Measurements from ENCODE around the gene TRIM25.
A peak's percentile ranks its signal among the peaks of the same experiment; 100 is the strongest.

TRIM25 gene

GRCh38 chr17:56913867-56914580, at the start of gene TRIM25:
Gene TRIM25 (minus strand): TSS chr17:56914049. CDS start chr17:56913988, 61 bp downstream.
- DNase-seq (ENCODE audit: low read depth), result peak; percentile 38
- no peak for TF ChIP-seq CTCF (IDR thresholded peaks at IDR 0.05; ENCODE audit: control insufficient read depth, insufficient read depth, low read depth, low read length, missing control alignments)
- peak within 1 kb of the TSS; percentile 82 for H3K4me3 ChIP-seq (ENCODE audit: control insufficient read depth, low read depth, low read length)

GRCh38 chr17:56960596-56961538, 47.0 kb upstream of the TRIM25 start, which contains the start of gene COIL:
Gene COIL (minus strand): TSS chr17:56961050. CDS start chr17:56961019, 31 bp downstream.
- TF ChIP-seq CTCF (IDR thresholded peaks at IDR 0.05; ENCODE audit: control insufficient read depth, insufficient read depth, low read depth, low read length, missing control alignments), result peak; percentile 97
- DNase-seq (ENCODE audit: low read depth), result peak; percentile 61
- H3K4me3 ChIP-seq (ENCODE audit: control insufficient read depth, low read depth, low read length), result peak within 1 kb of the TSS; percentile 72

- no peak overlapping the region for H3K4me3 ChIP-seq (ENCODE audit: control insufficient read depth, low read depth, low read length)
- no peak for DNase-seq (ENCODE audit: low read depth)
- no peak for TF ChIP-seq CTCF (IDR thresholded peaks at IDR 0.05; ENCODE audit: control insufficient read depth, insufficient read depth, low read depth, low read length, missing control alignments)
Observed at GRCh38 chr17:56956992-56957391, 43.1 kb upstream of the TRIM25 start.

GRCh38 chr17:56949595-56949994, 35.7 kb upstream of the TRIM25 start:
- DNase-seq (ENCODE audit: low read depth), result no peak
- H3K4me3 ChIP-seq (ENCODE audit: control insufficient read depth, low read depth, low read length), result no peak overlapping the region
- no peak for TF ChIP-seq CTCF (IDR thresholded peaks at IDR 0.05; ENCODE audit: control insufficient read depth, insufficient read depth, low read depth, low read length, missing control alignments)

- no peak overlapping the region for H3K4me3 ChIP-seq (ENCODE audit: control insufficient read depth, low read depth, low read length)
- no peak for DNase-seq (ENCODE audit: low read depth)
- no peak for TF ChIP-seq CTCF (IDR thresholded peaks at IDR 0.05; ENCODE audit: control insufficient read depth, insufficient read depth, low read depth, low read length, missing control alignments)
Observed at GRCh38 chr17:56948491-56948890, 34.6 kb upstream of the TRIM25 start.

- no peak overlapping the region for H3K4me3 ChIP-seq (ENCODE audit: control insufficient read depth, low read depth, low read length)
- no peak for TF ChIP-seq CTCF (IDR thresholded peaks at IDR 0.05; ENCODE audit: control insufficient read depth, insufficient read depth, low read depth, low read length, missing control alignments)
- no peak for DNase-seq (ENCODE audit: low read depth)
Observed at GRCh38 chr17:56947741-56948140, 33.9 kb upstream of the TRIM25 start.

All from AG09309 (cell line).